ENCODE data around the gene ASIC2. TPM values are rescaled to one million over a fixed set of nuclear protein-coding genes. Genes with fewer than 3 reads are reported as not detected.

ASIC2 gene
- total RNA-seq, 2 experiments from 2014 or later, result not detected

DNA sequence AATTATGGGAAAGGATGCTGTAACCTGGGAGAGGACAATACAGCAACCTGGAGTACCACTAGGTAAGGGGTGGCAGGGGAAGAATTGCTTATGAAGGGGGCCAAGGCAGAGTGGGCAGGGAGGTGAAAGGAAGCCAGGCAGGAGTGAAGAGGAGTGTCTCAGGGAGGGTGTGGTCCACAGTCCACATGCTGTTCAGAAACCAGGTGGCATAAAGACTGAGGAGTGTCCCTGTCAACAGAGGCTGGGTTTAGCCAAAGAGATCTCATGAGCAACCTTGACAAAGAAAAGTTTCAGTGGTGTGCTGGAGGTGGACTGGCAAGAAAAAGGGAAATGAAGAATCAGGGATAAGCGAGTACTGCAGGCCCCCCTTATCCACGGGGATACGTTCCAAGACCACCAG is 213.0 kb downstream of the ASIC2 start:
- H3K9me3 Mint-ChIP-seq (ENCODE audit: low read depth), result no peaks in the 10 kb centered on the region
- no peaks in the 10 kb centered on the region for H3K4me1 Mint-ChIP-seq
- CTCF ChIA-PET, result no interaction called here
- no peak for DNase-seq
- peaks cover 14% of the 10 kb centered on the region for H3K27me3 Mint-ChIP-seq
- ATAC-seq, result no peak
- H3K4me3 Mint-ChIP-seq, result no peak overlapping the region
- H3K27ac Mint-ChIP-seq, result no peak overlapping the region
- H3K36me3 Mint-ChIP-seq, result no peaks in the 10 kb centered on the region

DNA sequence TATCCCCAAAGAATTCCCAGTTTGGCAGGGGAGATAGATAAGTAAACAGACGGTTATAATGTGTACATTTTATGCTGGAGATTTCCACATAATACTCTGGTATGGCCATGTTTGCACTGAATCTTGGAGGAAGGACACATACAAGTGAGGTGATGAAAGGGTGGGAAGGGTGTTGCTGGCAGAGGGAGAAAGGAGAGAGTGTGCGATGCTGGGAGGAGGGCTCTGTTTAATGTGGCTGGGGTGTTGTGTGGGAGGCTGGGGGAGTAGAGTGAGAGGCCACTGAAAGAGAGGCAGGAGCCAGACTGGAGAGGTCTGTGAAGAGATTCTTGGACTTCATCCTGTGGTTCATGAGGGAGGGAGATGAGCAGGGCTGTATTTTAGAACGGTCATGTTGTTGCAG is 213.9 kb downstream of the ASIC2 start:
- DNase-seq (no peak), ATAC-seq (no peak)
- no peaks in the 10 kb centered on the region for H3K36me3 Mint-ChIP-seq
- CTCF ChIA-PET, result no interaction called here
- no peak overlapping the region for H3K4me3 Mint-ChIP-seq
- peaks cover 14% of the 10 kb centered on the region for H3K27me3 Mint-ChIP-seq
- no peak overlapping the region for H3K27ac Mint-ChIP-seq
- H3K9me3 Mint-ChIP-seq (ENCODE audit: low read depth), result no peaks in the 10 kb centered on the region
- no peaks in the 10 kb centered on the region for H3K4me1 Mint-ChIP-seq

DNA sequence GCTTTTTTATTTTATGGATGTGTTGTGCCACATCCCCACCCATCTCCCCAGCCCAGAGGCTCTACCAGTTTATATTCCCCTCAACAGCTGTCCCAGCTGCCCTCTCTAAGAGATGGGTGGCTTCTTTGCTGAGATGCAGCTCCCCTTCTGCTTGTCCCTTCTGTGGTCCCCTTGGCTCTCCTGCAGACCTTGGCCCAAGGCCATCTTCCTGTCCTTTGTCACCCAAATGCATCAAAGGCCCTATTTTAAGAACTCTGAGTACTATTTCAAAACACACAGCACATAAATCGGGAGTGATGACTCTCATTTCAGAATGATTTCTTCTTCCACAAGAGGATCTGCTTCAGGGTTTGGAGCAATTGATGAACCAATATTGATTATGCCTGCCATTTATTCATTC is 216.1 kb downstream of the ASIC2 start:
- H3K27me3 Mint-ChIP-seq, result peaks cover 11% of the 10 kb centered on the region
- H3K9me3 Mint-ChIP-seq (ENCODE audit: low read depth), result no peaks in the 10 kb centered on the region
- H3K4me1 Mint-ChIP-seq, result no peaks in the 10 kb centered on the region
- ATAC-seq (no peak), DNase-seq (no peak)
- no peak overlapping the region for H3K4me3 Mint-ChIP-seq
- CTCF ChIA-PET, result no interaction called here
- no peak overlapping the region for H3K27ac Mint-ChIP-seq
- H3K36me3 Mint-ChIP-seq, result no peaks in the 10 kb centered on the region

- DNase-seq, result no peak
- H3K36me3 Mint-ChIP-seq, result no peaks in the 10 kb centered on the region
- ATAC-seq, result no peak
- H3K27ac Mint-ChIP-seq, result no peak overlapping the region
- H3K27me3 Mint-ChIP-seq, result peaks cover 26% of the 10 kb centered on the region
- no peaks in the 10 kb centered on the region for H3K4me1 Mint-ChIP-seq
- H3K4me3 Mint-ChIP-seq, result no peak overlapping the region
- CTCF ChIA-PET, result no interaction called here
- no peaks in the 10 kb centered on the region for H3K9me3 Mint-ChIP-seq (ENCODE audit: low read depth)
Measured at GRCh38 chr17:33073416-33073815, 219.7 kb downstream of the ASIC2 start.

DNA sequence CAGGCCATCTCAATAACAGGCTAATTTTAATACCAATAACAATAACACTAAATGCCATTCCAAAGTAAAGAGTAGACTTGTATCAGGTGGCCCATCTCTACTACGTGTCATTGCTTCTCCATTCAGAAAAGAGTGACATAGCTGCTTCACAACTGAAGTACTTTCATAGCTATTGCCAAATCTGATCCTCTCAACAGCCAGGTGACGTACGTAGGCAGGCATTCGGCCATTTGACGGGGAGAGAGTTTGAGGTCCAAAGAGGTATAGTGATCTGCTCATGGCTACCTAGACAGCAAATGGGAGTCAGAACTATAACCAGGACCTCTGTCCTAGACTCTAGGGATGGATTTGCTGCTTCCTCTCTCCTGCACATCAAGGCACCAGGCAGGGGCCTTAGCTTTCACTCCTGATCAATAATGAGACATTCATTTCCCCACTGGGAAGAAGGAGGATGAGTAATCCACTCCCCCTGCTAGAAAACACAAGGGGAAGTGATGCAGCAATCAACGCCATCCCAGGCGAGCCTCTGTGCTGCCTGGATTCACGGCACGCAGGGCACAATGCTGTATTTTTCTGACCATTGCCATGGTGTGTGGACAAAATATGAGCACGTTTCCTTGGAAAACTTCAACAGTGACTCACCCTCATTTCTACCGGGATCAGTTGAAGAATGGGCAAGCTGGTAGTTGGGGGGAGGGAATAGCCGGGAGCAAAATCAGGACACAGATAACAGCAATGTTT is 220.5 kb downstream of the ASIC2 start:
- CTCF ChIA-PET, result no interaction called here
- H3K4me1 Mint-ChIP-seq, result no peaks in the 10 kb centered on the region
- H3K27me3 Mint-ChIP-seq, result peaks cover 24% of the 10 kb centered on the region
- no peaks in the 10 kb centered on the region for H3K9me3 Mint-ChIP-seq (ENCODE audit: low read depth)
- DNase-seq (no peak), ATAC-seq (no peak)
- no peak overlapping the region for H3K4me3 Mint-ChIP-seq
- H3K27ac Mint-ChIP-seq, result no peak overlapping the region
- no peaks in the 10 kb centered on the region for H3K36me3 Mint-ChIP-seq

DNA sequence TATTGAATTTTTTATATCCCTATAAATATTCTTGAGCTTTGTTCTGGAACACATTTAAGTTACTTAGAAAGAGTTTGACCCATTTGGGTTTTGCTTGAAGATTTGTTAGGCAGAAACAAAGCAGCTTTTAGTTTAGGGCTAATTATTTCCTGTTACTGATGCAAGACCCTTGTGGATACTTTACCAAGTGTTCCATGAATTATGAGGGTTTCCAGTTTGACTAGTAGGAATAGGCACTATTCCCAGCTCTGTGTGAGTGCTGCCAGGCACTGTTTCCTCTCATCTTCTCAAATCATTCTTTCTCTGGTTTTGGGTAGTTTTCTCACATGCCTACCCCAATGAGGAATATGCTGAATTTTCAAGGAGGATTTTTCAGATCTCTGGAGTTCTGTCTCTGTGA is 221.4 kb downstream of the ASIC2 start:
- Mint-ChIP-seq H3K27ac (no peak overlapping the region), H3K4me1 (no peaks in the 10 kb centered on the region), H3K27me3 (peaks cover 28% of the 10 kb centered on the region), H3K9me3 (ENCODE audit: low read depth) (no peaks in the 10 kb centered on the region), H3K4me3 (no peak overlapping the region), H3K36me3 (no peaks in the 10 kb centered on the region)
- DNase-seq, result no peak
- ATAC-seq, result no peak
- CTCF ChIA-PET, result no interaction called here

DNA sequence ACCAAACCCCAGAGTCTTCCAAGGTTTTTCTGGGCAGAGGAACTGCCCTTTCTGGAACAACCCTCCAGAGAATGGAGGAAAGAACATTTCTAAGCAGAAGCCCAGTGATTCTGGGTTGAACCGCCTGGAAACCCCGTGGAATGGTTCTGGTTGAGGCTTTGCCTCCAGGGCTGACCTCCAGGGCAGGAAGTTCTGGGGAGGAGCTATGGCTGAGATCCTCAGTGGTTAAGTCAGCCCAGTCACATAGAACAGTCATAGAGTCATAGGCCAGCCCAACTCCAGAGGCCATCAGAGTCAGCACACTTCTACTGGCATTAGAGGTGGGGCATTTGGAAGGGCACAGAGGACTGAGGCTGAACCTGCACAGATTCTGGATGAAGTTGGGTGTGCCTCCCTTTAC is 235.5 kb downstream of the ASIC2 start:
- CTCF ChIA-PET, result interaction anchor here (1.8 kb wide), 1 partner anchor 19 kb away, joined by 4 read pairs; no protein-coding TSS in a partner anchor
- Mint-ChIP-seq H3K27ac (no peak overlapping the region), H3K36me3 (no peaks in the 10 kb centered on the region), H3K4me1 (no peaks in the 10 kb centered on the region), H3K27me3 (peaks cover 14% of the 10 kb centered on the region), H3K4me3 (no peak overlapping the region), H3K9me3 (ENCODE audit: low read depth) (no peaks in the 10 kb centered on the region)
- DNase-seq, result no peak
- ATAC-seq, result no peak

- ATAC-seq, result no peak
- H3K9me3 Mint-ChIP-seq (ENCODE audit: low read depth), result no peaks in the 10 kb centered on the region
- CTCF ChIA-PET, result interaction anchor here (1.8 kb wide), 1 partner anchor 18 kb away, joined by 4 read pairs; no protein-coding TSS in a partner anchor
- no peaks in the 10 kb centered on the region for H3K4me1 Mint-ChIP-seq
- H3K36me3 Mint-ChIP-seq, result no peaks in the 10 kb centered on the region
- DNase-seq, result no peak
- H3K4me3 Mint-ChIP-seq, result no peak overlapping the region
- no peak overlapping the region for H3K27ac Mint-ChIP-seq
- H3K27me3 Mint-ChIP-seq, result peaks cover 16% of the 10 kb centered on the region
Measured at GRCh38 chr17:33056399-33057146, 236.5 kb downstream of the ASIC2 start.

DNA sequence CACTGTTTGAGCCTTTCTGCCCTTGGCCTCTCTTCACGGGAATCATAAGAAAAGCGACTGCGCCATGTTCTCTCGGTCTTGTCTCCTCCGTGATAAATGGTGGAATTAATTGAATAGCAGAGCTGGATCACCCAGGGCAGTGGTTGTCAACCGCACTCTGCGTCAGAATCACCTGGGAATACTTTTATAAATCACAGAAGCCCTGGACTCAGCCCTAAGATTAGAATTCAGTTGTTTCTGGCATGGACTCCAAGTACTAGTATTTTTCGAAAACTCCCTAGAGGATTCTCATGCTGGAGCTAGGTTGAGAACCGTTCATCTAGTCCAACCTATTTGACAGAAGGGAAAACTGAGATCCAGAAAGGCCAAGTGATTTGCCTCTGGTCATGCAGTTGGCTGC is 237.3 kb downstream of the ASIC2 start:
- CTCF ChIA-PET, result interaction anchor here (1.8 kb wide), 1 partner anchor 17 kb away, joined by 4 read pairs; no protein-coding TSS in a partner anchor
- ATAC-seq, result no peak
- H3K27ac Mint-ChIP-seq, result no peak overlapping the region
- no peaks in the 10 kb centered on the region for H3K36me3 Mint-ChIP-seq
- H3K4me1 Mint-ChIP-seq, result no peaks in the 10 kb centered on the region
- H3K9me3 Mint-ChIP-seq (ENCODE audit: low read depth), result no peaks in the 10 kb centered on the region
- H3K27me3 Mint-ChIP-seq, result peaks cover 18% of the 10 kb centered on the region
- no peak for DNase-seq
- H3K4me3 Mint-ChIP-seq, result no peak overlapping the region

GRCh38 chr17:33055171-33055611 is 237.9 kb downstream of the ASIC2 start:
- Mint-ChIP-seq H3K9me3 (ENCODE audit: low read depth) (no peaks in the 10 kb centered on the region), H3K4me3 (no peak overlapping the region), H3K4me1 (no peaks in the 10 kb centered on the region), H3K27ac (no peak overlapping the region), H3K27me3 (peaks cover 20% of the 10 kb centered on the region), H3K36me3 (no peaks in the 10 kb centered on the region)
- ATAC-seq (no peak), DNase-seq (no peak)
- CTCF ChIA-PET, result no interaction called here

DNA sequence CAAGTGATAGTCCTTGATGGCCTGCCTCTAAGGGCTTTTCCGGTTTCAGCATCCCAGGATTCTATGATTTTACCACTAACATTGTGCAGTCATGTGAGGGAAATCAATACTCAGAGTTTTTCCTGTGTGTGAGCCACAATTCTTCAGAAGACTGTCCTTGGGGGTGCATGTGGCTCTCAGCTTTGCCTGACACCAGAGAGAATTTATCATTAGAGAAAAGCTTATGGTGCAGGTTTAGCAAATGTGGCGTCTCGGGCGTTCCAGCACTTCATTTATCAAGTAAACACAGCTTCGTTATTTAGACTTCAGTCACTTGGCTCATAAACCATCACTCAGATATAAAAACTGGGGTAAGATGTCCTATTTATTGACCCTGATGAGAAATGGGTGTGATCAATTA is 238.7 kb downstream of the ASIC2 start:
- DNase-seq (no peak), ATAC-seq (no peak)
- Mint-ChIP-seq H3K9me3 (ENCODE audit: low read depth) (no peaks in the 10 kb centered on the region), H3K27ac (no peak overlapping the region), H3K27me3 (peaks cover 20% of the 10 kb centered on the region), H3K4me1 (no peaks in the 10 kb centered on the region), H3K4me3 (no peak overlapping the region), H3K36me3 (no peaks in the 10 kb centered on the region)
- CTCF ChIA-PET, result no interaction called here

GRCh38 chr17:33053676-33054075 is 239.4 kb downstream of the ASIC2 start:
- DNase-seq (no peak), ATAC-seq (no peak)
- Mint-ChIP-seq H3K36me3 (no peaks in the 10 kb centered on the region), H3K4me3 (no peak overlapping the region), H3K9me3 (ENCODE audit: low read depth) (no peaks in the 10 kb centered on the region), H3K27ac (no peak overlapping the region), H3K27me3 (peaks cover 20% of the 10 kb centered on the region), H3K4me1 (no peaks in the 10 kb centered on the region)
- CTCF ChIA-PET, result no interaction called here

DNA sequence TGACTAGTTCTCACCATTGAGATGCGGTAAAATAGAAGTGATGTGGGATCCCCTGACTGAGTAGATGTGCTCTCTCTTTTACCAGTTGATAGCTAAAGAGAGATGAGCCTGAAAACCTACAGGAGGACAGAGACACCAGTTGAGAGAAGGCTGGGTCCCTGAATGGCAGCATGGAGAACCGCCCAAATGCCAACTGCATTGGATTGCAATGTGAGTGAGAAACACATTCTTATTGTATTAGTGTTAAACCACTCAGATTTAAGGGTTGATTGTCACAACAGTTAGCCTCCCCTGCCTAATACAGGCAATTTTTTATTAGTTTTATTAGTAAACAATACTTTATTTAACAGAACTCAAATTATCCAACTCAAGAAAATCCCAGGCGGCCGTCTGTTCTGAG is 240.2 kb downstream of the ASIC2 start:
- no peak for DNase-seq
- no peak for ATAC-seq
- Mint-ChIP-seq H3K36me3 (no peaks in the 10 kb centered on the region), H3K4me1 (no peaks in the 10 kb centered on the region), H3K4me3 (no peak overlapping the region), H3K9me3 (ENCODE audit: low read depth) (no peaks in the 10 kb centered on the region), H3K27ac (no peak overlapping the region), H3K27me3 (peaks cover 20% of the 10 kb centered on the region)
- CTCF ChIA-PET, result no interaction called here

GRCh38 chr17:33050611-33051140 is 242.4 kb downstream of the ASIC2 start:
- Mint-ChIP-seq H3K27me3 (peaks cover 23% of the 10 kb centered on the region), H3K4me3 (no peak overlapping the region), H3K27ac (no peak overlapping the region), H3K36me3 (no peaks in the 10 kb centered on the region), H3K4me1 (no peaks in the 10 kb centered on the region), H3K9me3 (ENCODE audit: low read depth) (no peaks in the 10 kb centered on the region)
- DNase-seq (no peak), ATAC-seq (no peak)
- CTCF ChIA-PET, result interaction anchor here (0.5 kb wide), 1 partner anchor 700 kb away, joined by 3 read pairs; no protein-coding TSS in a partner anchor
